Upper lobe of left lung (tissue), 6 donors: Measurements from ENCODE around the gene TP53AIP1. TPM values are rescaled to one million over a fixed set of nuclear protein-coding genes. Genes with fewer than 3 reads are reported as not detected.

Source experiments
- ATAC-seq, 2 donors: fragments of 200-7000 bp; cut with Tn5 transposase; one replicate each; pipeline ENCODE4 v1.9.1; 2022; ENCODE audit warnings: mild to moderate bottlenecking in 2 of 2, moderate library complexity in 2 of 2; ENCODE audit not compliant: low FRiP score in 2 of 2
- DNase-seq, 2 donors: peaks; one replicate each; pipeline ENCODE4 v3.0.0-alpha.2; 2019 to 2020
- H3K27ac ChIP-seq, 4 donors: fragments of 200-600 bp; sonication (generic); one replicate each; pipeline ENCODE4 v1.5.1; 2016 to 2019
- H3K27me3 ChIP-seq, 4 donors: fragments of 200-600 bp; sonication (generic); one replicate each; pipeline ENCODE4 v1.5.1; 2017 to 2019
- H3K36me3 ChIP-seq, 4 donors: fragments of 200-600 bp; sonication (generic); one replicate each; pipeline ENCODE4 v1.5.1; 2016 to 2019
- H3K4me1 ChIP-seq, 4 donors: fragments of 200-600 bp; sonication (generic); one replicate each; pipeline ENCODE4 v1.5.1; 2018 to 2019
- H3K4me3 ChIP-seq, 4 donors: fragments of 200-600 bp; sonication (generic); one replicate each; pipeline ENCODE4 v1.5.1; 2017 to 2019; ENCODE audit warnings: mild to moderate bottlenecking in 2 of 4, moderate library complexity in 1 of 4
- H3K9me3 ChIP-seq, 4 donors: fragments of 200-600 bp; sonication (generic); one replicate each; pipeline ENCODE4 v1.5.1; 2018 to 2019
- CTCF ChIP-seq, 6 experiments: fragments of 450-650 bp in 4 of 6; fragments of 200-600 bp in 2 of 6; sonication (generic) in 2 of 6; IDR thresholded peaks; one replicate each; pipeline ENCODE4 v1.5.1; 2016 to 2019; ENCODE audit warnings: antibody characterized with exemption in 6 of 6
- EP300 ChIP-seq, 4 donors: sonication (generic); formaldehyde crosslinking; IDR thresholded peaks; one replicate each; pipeline ENCODE4 v1.5.1; 2017; ENCODE audit warnings: antibody characterized with exemption in 4 of 4, control low read depth in 2 of 4
- POLR2A ChIP-seq, 4 donors: fragments of 450-650 bp; IDR thresholded peaks; one replicate each; pipeline ENCODE4 v1.5.1; 2016 to 2017; ENCODE audit warnings: antibody characterized with exemption in 4 of 4, mild to moderate bottlenecking in 2 of 4
- POLR2AphosphoS5 ChIP-seq, 2 donors: sonication (generic); formaldehyde crosslinking; IDR thresholded peaks; one replicate each; pipeline ENCODE4 v1.5.1; 2017; ENCODE audit warnings: antibody characterized with exemption in 2 of 2
- WGBS, 2 donors: methylation state at CpG; one replicate each; pipeline ENCODE4 v1.1.5; 2017 to 2018; 5-methylcytosine and 5-hydroxymethylcytosine counted together
- total RNA-seq, 6 donors: library from RNA; depleted of rRNA in 4 of 6; stranded (reverse); fragments of >200 nt in 4 of 6; gene quantifications; one replicate each; pipeline versions ENCODE4 v1.1.0 to v1.2.1, GENCODE V29; 2016 to 2021
- donor health status: DM: no; HTN: no; CAD: no; lungs with moderate emphysema.
- donor health status: DM: no; HTN: yes; CAD: no; lungs with severe emphysema.

Gene TP53AIP1
- total RNA-seq: under 1 TPM in 1 of 6 donors, not detected in 5; 0.89 TPM

- Histone ChIP-seq H3K4me1 (no peaks in the 10 kb centered on the region), H3K9me3 (no peaks in the 10 kb centered on the region), H3K27ac (no peak within 1 kb of the TSS), H3K27me3 (no peaks in the 10 kb centered on the region), H3K4me3 (no peak within 1 kb of the TSS), H3K36me3 (no peaks in the 10 kb centered on the region)
- DNase-seq: peak in 1 of 2 donors; percentile 68
- no peak for ATAC-seq
- WGBS, 2 donors: 82 to 87% methylated on average over 13 to 21 of the region's 21 CpGs
- TF ChIP-seq CTCF (IDR thresholded peaks at IDR 0.05) (no peak), POLR2AphosphoS5 (IDR thresholded peaks at IDR 0.05) (no peak), POLR2A (IDR thresholded peaks at IDR 0.05) (no peak), EP300 (IDR thresholded peaks at IDR 0.05) (no peak)
These were observed at the start of gene TP53AIP1 for GRCh38 chr11:128942817-128943427. TSS of gene TP53AIP1 (minus strand) at chr11:128942871. CDS start at chr11:128937818, 5,053 bp downstream.

GRCh38 chr11:128988242-128988970 lies 45.7 kb upstream of the TP53AIP1 start:
- H3K27ac ChIP-seq: no peak overlapping the region
- H3K4me1 ChIP-seq: no peaks in the 10 kb centered on the region
- DNase-seq (no peak), ATAC-seq (no peak)
- H3K4me3 ChIP-seq: no peak overlapping the region
- TF ChIP-seq CTCF (IDR thresholded peaks at IDR 0.05) (no peak), EP300 (IDR thresholded peaks at IDR 0.05) (no peak), POLR2AphosphoS5 (IDR thresholded peaks at IDR 0.05) (no peak), POLR2A (IDR thresholded peaks at IDR 0.05) (no peak)
- peaks cover 0 to 4% (median 0%) of the 10 kb centered on the region in 4 donors for H3K36me3 ChIP-seq
- H3K9me3 ChIP-seq: no peaks in the 10 kb centered on the region
- no peaks in the 10 kb centered on the region for H3K27me3 ChIP-seq

- DNase-seq (no peak), ATAC-seq (no peak)
- no peaks in the 10 kb centered on the region for H3K4me1 ChIP-seq
- no peaks in the 10 kb centered on the region for H3K9me3 ChIP-seq
- H3K27me3 ChIP-seq: no peaks in the 10 kb centered on the region
- WGBS, 2 donors: 68 to 75% methylated on average over 5 of the region's 5 CpGs
- H3K36me3 ChIP-seq: peaks cover 0 to 9% (median 6%) of the 10 kb centered on the region in 4 donors
- TF ChIP-seq POLR2A (IDR thresholded peaks at IDR 0.05) (no peak), CTCF (IDR thresholded peaks at IDR 0.05) (no peak), EP300 (IDR thresholded peaks at IDR 0.05) (no peak), POLR2AphosphoS5 (IDR thresholded peaks at IDR 0.05) (no peak)
- H3K27ac ChIP-seq: no peak overlapping the region
- no peak overlapping the region for H3K4me3 ChIP-seq
These were observed 43.2 kb upstream of the TP53AIP1 start for GRCh38 chr11:128985880-128986279.

GRCh38 chr11:128983023-128983422 lies 40.4 kb upstream of the TP53AIP1 start:
- no peak for ATAC-seq
- WGBS, 2 donors: 90 to 96% methylated on average over 8 of the region's 8 CpGs
- Histone ChIP-seq H3K27ac (no peak overlapping the region), H3K27me3 (no peaks in the 10 kb centered on the region), H3K9me3 (no peaks in the 10 kb centered on the region), H3K4me3 (no peak overlapping the region), H3K36me3 (peaks cover 0 to 23% (median 10%) of the 10 kb centered on the region in 4 donors), H3K4me1 (no peaks in the 10 kb centered on the region)
- DNase-seq: no peak
- TF ChIP-seq POLR2AphosphoS5 (IDR thresholded peaks at IDR 0.05) (no peak), CTCF (IDR thresholded peaks at IDR 0.05) (no peak), POLR2A (IDR thresholded peaks at IDR 0.05) (no peak), EP300 (IDR thresholded peaks at IDR 0.05) (no peak)
